Stimulated activated effector memory CD8-positive, alpha-beta T cell treated with anti-CD3 and anti-CD28 coated beads, Interleukin-12 subunit alpha, Interleukin-12 subunit beta, amount 100 ng/mL, for 72 hours (primary cell): ENCODE results near the gene C16orf87.
"Not testable (repeated sequence)": the region's sequence is repeated elsewhere in the genome, so short reads cannot be mapped to it uniquely, and the experiment has no call there.

Source experiments
- ATAC-seq: fragments of 150-1000 bp; cut with Tn5 transposase; 2 replicates; pipeline ENCODE4 v1.10.0; 2021
- DNase-seq, 2 donors: peaks; one replicate each; pipeline ENCODE4 v3.0.0; 2021 to 2022; ENCODE audit warnings: low spot score in 2 of 2
- H3K27ac Mint-ChIP-seq: one replicate; pipeline ENCODE4 v1.8.0; 2022; ENCODE audit warnings: mild to moderate bottlenecking, mixed read lengths
- H3K36me3 Mint-ChIP-seq: one replicate; pipeline ENCODE4 v1.8.0; 2022; ENCODE audit warnings: mild to moderate bottlenecking, mixed read lengths
- H3K4me1 Mint-ChIP-seq: one replicate; pipeline ENCODE4 v1.8.0; 2022; ENCODE audit warnings: mixed read lengths
- H3K4me3 Mint-ChIP-seq: one replicate; pipeline ENCODE4 v1.8.0; 2022; ENCODE audit warnings: mild to moderate bottlenecking, mixed read lengths
- H3K9me3 Mint-ChIP-seq: one replicate; pipeline ENCODE4 v1.8.0; 2022; ENCODE audit warnings: mixed read lengths

C16orf87 gene

DNA sequence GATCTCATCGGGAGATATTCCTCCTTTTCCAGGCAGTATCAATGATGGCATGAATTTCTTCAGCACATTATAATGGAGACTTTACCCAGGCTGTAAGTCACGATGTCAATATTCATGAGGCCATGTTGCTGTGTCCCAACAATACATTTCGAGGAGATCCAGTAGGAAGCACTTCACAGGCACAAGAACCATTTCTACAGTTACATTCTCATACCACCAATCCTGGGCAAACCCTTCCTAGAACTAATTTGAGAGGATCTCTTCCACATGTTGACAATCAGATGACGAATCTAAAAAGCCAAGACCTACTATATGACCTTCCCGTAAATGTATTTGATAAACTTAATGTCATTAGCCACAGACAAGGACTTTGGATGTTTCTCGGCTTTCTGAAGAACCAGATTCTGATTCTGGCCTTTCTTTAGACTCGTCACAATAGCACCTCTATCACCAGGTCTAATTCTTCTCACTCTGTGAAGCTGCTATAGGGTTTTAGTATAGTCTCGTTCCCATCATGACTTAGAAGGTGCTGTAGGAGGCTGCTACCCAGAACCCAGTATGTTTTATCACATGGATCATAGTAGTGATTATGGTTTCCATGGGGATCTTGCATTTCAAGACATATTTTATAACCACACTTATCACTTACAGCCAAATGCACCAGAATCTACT is 40.2 kb downstream of the C16orf87 start:
- H3K4me1 Mint-ChIP-seq, result peaks cover 28% of the 10 kb centered on the region

DNA sequence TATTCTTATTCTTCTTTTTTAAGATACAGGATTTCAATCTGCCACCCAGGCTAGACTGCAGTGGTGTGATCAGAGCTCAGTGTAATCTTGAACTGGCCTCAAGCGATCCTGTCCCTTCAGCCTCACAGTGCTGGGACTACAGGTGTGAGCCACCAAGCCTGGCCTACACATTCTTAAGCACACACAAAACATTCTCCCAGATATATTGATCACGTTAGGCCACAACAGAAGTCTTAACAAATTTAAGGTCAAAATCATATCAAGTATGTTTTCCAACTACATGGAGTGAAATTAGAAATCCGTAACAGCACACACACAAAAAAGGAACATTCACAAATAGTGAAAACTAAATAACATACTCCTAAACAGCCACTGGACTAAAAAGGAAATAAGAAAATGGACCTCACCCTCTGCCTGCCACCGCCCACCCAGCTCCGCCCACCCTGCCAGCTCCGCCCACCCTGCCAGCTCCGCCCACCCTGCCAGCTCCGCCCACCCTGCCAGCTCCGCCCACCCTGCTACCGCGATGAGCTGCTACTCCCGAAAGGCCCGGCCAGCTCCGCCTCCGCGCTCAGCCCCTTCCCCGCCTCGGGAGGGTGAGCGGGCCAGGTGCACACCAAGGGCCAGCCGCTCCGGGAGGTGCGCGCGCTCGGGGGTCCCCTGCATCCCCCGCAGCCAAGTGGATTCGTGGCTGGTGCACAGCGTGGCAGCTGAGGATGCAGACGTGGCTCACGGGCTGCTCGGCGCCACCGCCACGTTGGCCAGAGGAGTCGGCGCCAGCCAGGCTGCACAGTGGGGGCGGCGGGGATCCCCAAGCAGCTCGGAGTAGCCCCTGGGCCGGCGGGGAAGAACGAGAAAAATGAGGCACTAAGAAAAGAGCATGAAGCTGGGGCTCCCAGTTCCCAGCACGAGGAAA is 41.2 kb downstream of the C16orf87 start:
- ATAC-seq, result peak; percentile 94
- peak; percentile 64 to 88 for DNase-seq
- Mint-ChIP-seq H3K4me1 (peaks cover 28% of the 10 kb centered on the region), H3K36me3 (no peaks in the 10 kb centered on the region), H3K9me3 (peaks cover 16% of the 10 kb centered on the region), H3K4me3 (peak overlapping the region; percentile 73), H3K27ac (peak overlapping the region; percentile 58)

More for the DNA sequence above, 40.2 kb downstream of the C16orf87 start:
- peak overlapping the region; percentile 58 for H3K27ac Mint-ChIP-seq
- ATAC-seq (no peak), DNase-seq (no peak)
- peak overlapping the region; percentile 73 for H3K4me3 Mint-ChIP-seq
- peaks cover 19% of the 10 kb centered on the region for H3K9me3 Mint-ChIP-seq
- peaks cover 4% of the 10 kb centered on the region for H3K36me3 Mint-ChIP-seq

DNA sequence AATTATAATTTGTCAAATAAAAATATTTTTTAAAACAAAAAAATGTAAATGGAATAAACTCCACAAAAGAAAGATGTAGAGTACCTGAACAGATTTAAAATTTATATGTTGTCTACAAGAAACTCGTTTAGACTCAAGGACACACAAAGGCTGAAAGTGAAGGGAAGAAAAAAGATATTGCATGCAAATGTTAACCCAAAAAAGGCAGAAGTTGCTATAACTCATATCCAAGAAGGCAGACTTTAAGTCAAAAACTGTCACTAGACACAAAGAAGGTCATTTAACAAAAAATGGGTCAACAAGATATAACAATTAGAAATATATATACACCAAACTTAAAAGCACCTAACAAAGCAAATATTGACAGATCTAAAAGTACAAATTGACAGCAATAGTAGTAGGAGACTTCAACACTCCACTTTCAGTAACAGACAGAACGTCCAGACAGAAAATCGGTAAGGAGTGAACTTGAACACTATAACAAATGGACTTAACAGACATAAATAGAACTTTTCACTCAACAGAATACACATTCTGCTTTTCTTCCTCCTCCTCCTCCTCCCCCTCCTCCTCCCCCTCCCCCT is 42.0 kb downstream of the C16orf87 start:
- no peak for DNase-seq
- H3K27ac Mint-ChIP-seq, result no peak overlapping the region
- peaks cover 28% of the 10 kb centered on the region for H3K4me1 Mint-ChIP-seq
- H3K4me3 Mint-ChIP-seq, result peak overlapping the region; percentile 73
- no peaks in the 10 kb centered on the region for H3K36me3 Mint-ChIP-seq
- H3K9me3 Mint-ChIP-seq, result peaks cover 12% of the 10 kb centered on the region
- ATAC-seq, result no peak

DNA sequence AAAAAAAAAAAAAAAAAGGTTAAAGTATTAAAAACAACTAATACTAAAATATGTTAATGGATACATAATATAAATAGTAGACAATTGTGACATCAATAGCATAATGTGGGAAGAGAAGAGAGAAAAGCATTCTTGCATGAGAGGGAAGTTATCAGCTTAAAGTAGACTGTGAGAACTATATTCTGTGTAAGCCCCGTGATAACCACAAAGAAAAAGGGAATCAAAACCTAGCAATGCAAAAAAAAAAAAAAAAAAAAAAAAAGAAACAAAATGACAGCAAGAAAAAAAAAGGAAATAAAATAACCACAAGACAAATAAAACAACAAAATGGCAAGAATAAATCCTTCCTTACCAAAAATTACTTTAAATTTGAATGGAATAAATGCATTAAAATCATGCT is 43.1 kb downstream of the C16orf87 start:
- Mint-ChIP-seq H3K36me3 (no peaks in the 10 kb centered on the region), H3K9me3 (peaks cover 9% of the 10 kb centered on the region), H3K4me1 (peaks cover 36% of the 10 kb centered on the region), H3K4me3 (no peak overlapping the region), H3K27ac (no peak overlapping the region)
- no peak for DNase-seq
- no peak for ATAC-seq

DNA sequence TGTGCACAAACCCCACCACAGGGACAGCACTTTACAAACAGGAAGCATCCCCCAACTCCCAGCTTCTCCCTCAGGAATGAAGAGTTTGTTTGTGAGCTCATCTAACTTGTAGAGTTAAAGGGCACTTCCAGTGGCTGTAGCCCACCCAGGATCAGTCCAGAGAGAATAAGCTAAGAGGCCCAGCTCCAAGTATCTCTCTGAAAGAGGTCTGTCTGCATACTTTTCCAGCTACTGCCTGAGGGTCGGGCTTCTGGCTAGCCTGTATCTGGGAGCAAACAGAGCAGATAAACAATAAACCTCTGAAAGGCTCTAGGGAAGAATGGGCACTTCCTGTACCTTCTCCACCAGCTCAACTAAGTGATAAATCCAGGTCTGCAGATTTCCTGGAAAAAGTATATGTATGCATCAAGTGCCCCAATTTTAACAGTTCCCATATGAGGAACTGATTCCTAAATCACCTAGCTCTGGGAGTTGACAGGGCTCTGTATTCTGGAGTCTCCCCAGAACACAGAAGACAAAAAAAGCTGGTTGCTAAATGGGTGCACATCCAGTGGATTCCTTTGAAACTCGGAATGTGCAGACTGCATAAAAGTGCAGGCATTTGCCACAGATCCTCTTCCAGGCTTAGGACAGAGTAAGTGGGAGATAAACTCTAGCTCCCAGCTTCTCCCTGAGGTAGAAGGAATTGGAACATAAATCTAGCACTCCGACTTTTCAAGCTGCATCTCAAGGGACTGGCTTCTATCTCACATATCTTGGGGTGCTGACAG is 45.7 kb downstream of the C16orf87 start:
- ATAC-seq (no peak), DNase-seq (no peak)
- H3K27ac Mint-ChIP-seq, result no peak overlapping the region
- no peaks in the 10 kb centered on the region for H3K36me3 Mint-ChIP-seq
- peaks cover 9% of the 10 kb centered on the region for H3K9me3 Mint-ChIP-seq
- H3K4me3 Mint-ChIP-seq, result no peak overlapping the region
- H3K4me1 Mint-ChIP-seq, result peaks cover 28% of the 10 kb centered on the region

DNA sequence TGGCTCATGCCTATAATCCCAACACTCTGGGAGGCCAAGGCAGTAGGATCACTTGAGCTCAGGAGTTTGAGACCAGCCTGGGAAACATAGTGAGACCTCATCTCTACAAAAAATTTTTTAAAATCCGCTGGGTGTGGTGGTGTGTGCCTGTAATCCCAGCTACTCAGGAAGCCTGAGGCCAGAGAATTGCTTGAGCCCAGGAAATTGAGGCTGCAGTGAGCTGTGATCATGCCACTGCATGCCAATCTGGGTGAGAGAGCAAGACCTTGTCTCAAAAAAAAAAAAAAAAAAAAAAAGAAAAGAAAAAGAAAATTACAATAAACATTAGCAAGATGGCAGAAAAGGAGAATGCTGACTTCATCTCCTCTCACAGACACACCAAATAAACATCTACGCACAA is 46.4 kb downstream of the C16orf87 start:
- peaks cover 21% of the 10 kb centered on the region for H3K4me1 Mint-ChIP-seq
- not testable (repeated sequence) for H3K9me3 Mint-ChIP-seq, DNase-seq

DNA sequence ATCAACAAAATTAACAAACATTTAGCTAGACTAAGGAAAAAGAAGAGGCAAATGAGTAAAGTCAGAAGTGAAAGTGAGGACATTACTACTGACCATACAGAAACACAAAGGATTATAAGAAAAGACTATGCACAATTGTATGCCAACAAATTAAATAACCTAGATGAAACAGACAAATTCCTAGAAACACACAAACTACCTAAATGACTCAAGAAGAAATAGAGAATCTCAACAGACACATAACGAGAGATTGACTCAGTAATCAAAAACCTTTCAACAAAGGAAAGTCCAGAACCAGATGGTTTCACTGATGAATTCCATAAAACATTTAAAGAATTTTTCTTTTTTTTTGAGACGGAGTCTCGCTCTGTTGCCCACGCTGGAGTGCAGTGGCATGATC is 47.2 kb downstream of the C16orf87 start:
- H3K4me1 Mint-ChIP-seq, result peaks cover 15% of the 10 kb centered on the region
- H3K27ac Mint-ChIP-seq, result no peak overlapping the region
- DNase-seq, result no peak
- H3K9me3 Mint-ChIP-seq, result peaks cover 9% of the 10 kb centered on the region
- no peaks in the 10 kb centered on the region for H3K36me3 Mint-ChIP-seq
- peak; percentile 88 for ATAC-seq
- no peak overlapping the region for H3K4me3 Mint-ChIP-seq

More for the DNA sequence above, 46.4 kb downstream of the C16orf87 start:
- H3K4me3 Mint-ChIP-seq, H3K36me3 Mint-ChIP-seq, H3K27ac Mint-ChIP-seq, ATAC-seq: not testable (repeated sequence)

DNA sequence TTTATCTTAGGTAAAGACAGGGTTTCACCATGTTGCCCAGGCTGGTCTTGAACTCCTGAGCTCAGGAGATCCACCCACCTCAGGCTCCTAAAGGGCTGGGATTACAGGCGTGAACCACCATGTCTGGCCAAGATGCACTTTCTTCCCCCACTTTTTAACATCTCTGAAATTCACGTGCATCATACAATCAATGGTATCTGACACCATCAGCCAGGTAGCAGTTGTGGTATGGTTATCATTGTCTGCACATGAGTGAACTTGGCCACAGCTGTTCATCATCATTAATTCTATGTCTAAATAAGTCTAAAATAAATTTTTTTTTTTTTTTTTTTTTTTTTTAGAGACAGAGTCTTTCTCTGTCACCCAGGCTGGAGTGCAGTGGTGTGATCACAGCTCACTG is 48.7 kb downstream of the C16orf87 start:
- H3K27ac Mint-ChIP-seq, result no peak overlapping the region
- no peaks in the 10 kb centered on the region for H3K36me3 Mint-ChIP-seq
- H3K4me1 Mint-ChIP-seq, result peaks cover 8% of the 10 kb centered on the region
- H3K4me3 Mint-ChIP-seq, result no peak overlapping the region
- ATAC-seq (no peak), DNase-seq (no peak)
- H3K9me3 Mint-ChIP-seq, result peaks cover 9% of the 10 kb centered on the region

DNA sequence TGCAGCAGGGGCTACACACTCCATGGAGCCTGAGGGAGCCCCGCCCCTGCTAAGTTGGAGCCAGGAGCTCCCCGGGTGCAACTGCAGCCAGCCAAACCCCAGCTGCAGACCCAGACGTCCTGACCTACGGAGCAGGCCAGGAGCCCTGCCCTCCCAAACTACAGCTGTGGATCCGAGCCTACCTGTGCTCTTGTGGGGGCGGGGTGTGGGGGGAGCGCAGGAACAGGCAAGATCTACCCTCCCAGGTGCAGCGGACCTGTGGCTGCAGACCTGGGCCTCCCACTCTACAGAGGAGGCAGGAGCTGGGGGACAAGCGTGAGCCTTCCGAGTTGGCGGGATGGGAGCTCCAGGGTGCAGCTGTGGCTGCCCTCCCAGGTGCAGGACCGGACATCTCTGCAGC is 53.2 kb downstream of the C16orf87 start:
- H3K27ac Mint-ChIP-seq, result no peak overlapping the region
- ATAC-seq, result no peak

DNA sequence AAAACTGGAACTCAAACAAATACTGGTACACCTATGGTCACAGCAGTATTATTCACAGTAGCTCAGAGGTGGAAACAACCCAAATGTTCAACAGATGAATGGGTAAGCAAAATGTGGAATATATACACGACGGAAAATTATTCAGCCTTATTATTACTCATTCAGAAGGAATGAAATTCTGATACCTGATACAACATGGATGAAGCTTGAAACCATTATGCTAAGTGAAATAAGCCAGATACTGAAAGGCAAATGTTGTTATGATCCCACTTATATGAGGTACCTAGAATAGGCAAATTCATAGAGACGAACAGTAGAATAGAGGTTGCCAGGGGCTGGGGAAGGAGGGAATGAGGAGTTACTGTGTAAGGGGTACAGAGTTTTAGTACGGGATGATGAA is 55.8 kb downstream of the C16orf87 start:
- H3K4me3 Mint-ChIP-seq, result no peak overlapping the region
- H3K4me1 Mint-ChIP-seq, result no peaks in the 10 kb centered on the region
- no peak for ATAC-seq
- H3K36me3 Mint-ChIP-seq, result no peaks in the 10 kb centered on the region
- H3K27ac Mint-ChIP-seq, result no peak overlapping the region
- no peak for DNase-seq
- H3K9me3 Mint-ChIP-seq, result no peaks in the 10 kb centered on the region

More for the DNA sequence above, 53.2 kb downstream of the C16orf87 start:
- Mint-ChIP-seq H3K36me3 (no peaks in the 10 kb centered on the region), H3K9me3 (no peaks in the 10 kb centered on the region), H3K4me3 (no peak overlapping the region), H3K4me1 (no peaks in the 10 kb centered on the region)
- peak in 1 of 2 donors; percentile 25 for DNase-seq

DNA sequence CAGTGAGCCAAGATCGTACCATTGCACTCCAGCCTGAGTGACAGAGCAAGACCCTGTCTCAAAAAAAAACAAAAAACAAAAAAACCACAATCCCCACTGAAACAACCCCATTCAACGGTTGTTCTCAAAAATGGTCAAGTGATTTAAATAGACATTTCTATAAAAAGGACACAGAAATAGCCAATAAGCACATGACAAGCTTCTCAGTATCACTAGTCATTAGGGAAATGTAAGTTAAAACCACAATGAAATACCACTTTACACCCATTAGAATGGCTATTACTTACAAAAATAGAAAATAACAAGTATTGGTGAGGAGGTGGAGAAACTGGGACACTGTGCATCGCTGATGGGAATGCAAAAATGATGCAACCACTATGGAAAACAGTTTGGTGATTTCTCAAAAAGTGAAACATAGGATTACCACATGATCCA is 56.2 kb downstream of the C16orf87 start:
- H3K4me3 Mint-ChIP-seq, result no peak overlapping the region
- no peaks in the 10 kb centered on the region for H3K4me1 Mint-ChIP-seq
- no peaks in the 10 kb centered on the region for H3K36me3 Mint-ChIP-seq
- ATAC-seq (no peak), DNase-seq (no peak)
- no peak overlapping the region for H3K27ac Mint-ChIP-seq
- H3K9me3 Mint-ChIP-seq, result no peaks in the 10 kb centered on the region

DNA sequence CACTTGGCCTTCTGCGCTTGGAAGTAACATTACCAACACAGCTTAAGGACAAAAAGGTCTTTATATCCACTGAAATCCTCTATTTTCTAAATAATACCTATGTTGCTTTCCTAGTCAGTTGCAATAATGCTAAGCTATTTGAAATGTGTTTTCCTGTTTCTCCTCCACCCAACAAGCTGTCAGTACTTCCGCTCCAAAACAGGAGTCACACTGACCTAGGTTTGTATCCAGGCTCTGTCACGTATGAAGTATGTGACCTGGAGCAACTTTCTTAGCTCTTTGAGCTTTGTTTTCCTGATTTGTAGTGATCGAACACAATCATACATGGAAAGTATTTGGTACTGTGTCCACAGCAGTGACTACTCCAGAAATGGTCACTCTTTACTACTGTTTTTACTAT is 58.5 kb downstream of the C16orf87 start:
- H3K4me3 Mint-ChIP-seq, result no peak overlapping the region
- H3K4me1 Mint-ChIP-seq, result no peaks in the 10 kb centered on the region
- H3K27ac Mint-ChIP-seq, result no peak overlapping the region
- ATAC-seq, result no peak
- DNase-seq, result no peak
- no peaks in the 10 kb centered on the region for H3K9me3 Mint-ChIP-seq
- peaks cover 5% of the 10 kb centered on the region for H3K36me3 Mint-ChIP-seq

DNA sequence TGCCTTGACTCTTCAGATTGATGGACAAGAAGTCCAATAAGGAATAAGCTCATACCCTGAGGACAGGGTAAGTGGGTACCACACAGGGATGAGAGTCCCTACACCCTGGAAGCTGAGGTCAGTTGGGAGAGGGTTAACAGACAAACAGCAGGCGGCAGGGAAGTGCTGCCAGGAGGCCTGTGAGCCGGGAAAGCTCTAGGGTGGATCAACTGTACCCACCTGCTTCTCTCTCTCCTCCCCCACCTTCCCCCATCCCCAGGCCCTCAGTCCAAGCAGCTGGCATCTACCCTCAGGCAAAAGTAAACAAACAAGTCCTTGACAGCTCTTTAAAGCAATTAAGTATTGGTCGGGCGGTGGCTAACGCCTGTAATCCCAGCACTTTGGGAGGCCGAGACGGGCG is 62.2 kb downstream of the C16orf87 start:
- no peak for ATAC-seq

DNA sequence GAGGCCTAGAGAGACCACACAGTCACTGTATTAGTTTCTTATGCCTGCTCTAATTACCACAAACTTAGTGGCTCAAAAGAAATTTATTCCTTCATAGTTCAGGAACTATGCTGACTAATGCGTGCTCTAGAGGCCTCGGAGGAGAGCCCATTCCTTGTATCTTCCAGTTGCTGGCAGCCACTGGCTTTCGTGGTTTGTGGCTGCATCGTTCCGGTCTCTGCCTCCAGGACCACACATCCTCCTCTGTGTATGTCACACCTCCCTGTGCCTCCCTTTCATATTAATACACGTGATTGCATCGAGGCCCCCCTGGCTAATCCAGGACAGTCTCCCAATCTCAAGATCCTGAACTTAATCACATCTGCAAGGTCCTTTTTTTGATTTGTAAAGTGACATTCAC is 65.9 kb downstream of the C16orf87 start:
- no peak overlapping the region for H3K27ac Mint-ChIP-seq
- peaks cover 11% of the 10 kb centered on the region for H3K4me1 Mint-ChIP-seq
- H3K36me3 Mint-ChIP-seq, result peaks cover 5% of the 10 kb centered on the region
- no peak overlapping the region for H3K4me3 Mint-ChIP-seq
- DNase-seq (no peak), ATAC-seq (no peak)
- no peaks in the 10 kb centered on the region for H3K9me3 Mint-ChIP-seq

More for the DNA sequence above, 62.2 kb downstream of the C16orf87 start:
- no peaks in the 10 kb centered on the region for H3K9me3 Mint-ChIP-seq
- H3K4me3 Mint-ChIP-seq, result no peak overlapping the region
- peaks cover 5% of the 10 kb centered on the region for H3K36me3 Mint-ChIP-seq
- peaks cover 11% of the 10 kb centered on the region for H3K4me1 Mint-ChIP-seq
- H3K27ac Mint-ChIP-seq, result no peak overlapping the region
- DNase-seq, result no peak

DNA sequence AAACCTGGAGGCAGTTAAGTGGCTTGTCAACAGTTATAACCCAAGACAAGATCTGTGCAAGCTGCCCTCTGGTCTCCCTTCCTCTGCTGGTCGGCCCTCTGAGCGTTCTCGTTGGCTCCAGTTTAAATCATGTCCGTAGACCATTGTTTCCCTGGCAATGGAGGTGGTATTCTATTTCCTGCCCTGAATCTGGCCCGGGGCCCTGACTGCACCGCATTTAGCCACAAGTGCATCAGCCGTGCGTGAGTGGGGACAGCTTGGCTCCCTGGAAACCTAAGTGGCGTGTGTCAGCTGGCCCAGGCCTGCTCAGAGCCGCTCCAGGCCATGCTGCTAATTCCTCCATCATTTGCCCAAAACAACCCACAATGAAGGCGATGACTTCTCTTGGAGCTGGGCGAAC is 67.8 kb downstream of the C16orf87 start:
- Mint-ChIP-seq H3K4me1 (peaks cover 11% of the 10 kb centered on the region), H3K27ac (no peak overlapping the region), H3K4me3 (no peak overlapping the region), H3K9me3 (no peaks in the 10 kb centered on the region), H3K36me3 (no peaks in the 10 kb centered on the region)
- ATAC-seq, result no peak
- no peak for DNase-seq
